GM23338 (cell line): ENCODE data around the gene FBXL4. TPM values are rescaled to one million over a fixed set of nuclear protein-coding genes. Genes with fewer than 3 reads are reported as not detected.

Source experiments
- ATAC-seq: fragments of 200-7000 bp; cut with Tn5 transposase; 3 replicates; pipeline ENCODE4 v1.9.1; 2020
- DNase-seq: peaks from one replicate; pipeline ENCODE4 v3.0.0-alpha.2; 2015; ENCODE audit warnings: low spot score
- H2AFZ ChIP-seq: fragments of 200-600 bp; sonication (generic); 2 replicates; pipeline ENCODE4 v1.8.0; 2016; ENCODE audit warnings: antibody characterized with exemption, mild to moderate bottlenecking, moderate library complexity
- H3F3A ChIP-seq: fragments of 200-600 bp; sonication (generic); replicated peaks from 2 replicates; pipeline ENCODE4 v1.8.0; 2017; ENCODE audit warnings: antibody characterized with exemption, mixed run types, low read depth
- H3K27ac ChIP-seq: fragments of 200-600 bp; sonication (generic); 2 replicates; pipeline ENCODE4 v1.6.1; 2016; ENCODE audit warnings: low read depth
- H3K27me3 ChIP-seq: fragments of 200-600 bp; sonication (generic); 2 replicates; pipeline ENCODE4 v1.8.0; 2016; ENCODE audit warnings: mild to moderate bottlenecking, mixed run types, moderate library complexity; ENCODE audit not compliant: insufficient read depth
- H3K36me3 ChIP-seq: fragments of 200-600 bp; sonication (generic); 2 replicates; pipeline ENCODE4 v1.8.0; 2016; ENCODE audit warnings: mild to moderate bottlenecking; ENCODE audit not compliant: insufficient read depth
- H3K4me1 ChIP-seq: fragments of 200-600 bp; sonication (generic); 2 replicates; pipeline ENCODE4 v1.8.0; 2016; ENCODE audit warnings: mild to moderate bottlenecking, moderate library complexity; ENCODE audit not compliant: insufficient read depth
- H3K4me2 ChIP-seq: fragments of 200-600 bp; sonication (generic); 2 replicates; pipeline ENCODE4 v1.7.1; 2017; ENCODE audit warnings: mixed run types
- H3K4me3 ChIP-seq: fragments of 200-600 bp; sonication (generic); 2 replicates; pipeline ENCODE4 v1.6.1; 2016; ENCODE audit warnings: mixed run types
- H3K79me2 ChIP-seq: fragments of 200-600 bp; sonication (generic); replicated peaks from 2 replicates; pipeline ENCODE4 v1.8.0; 2017; ENCODE audit warnings: mild to moderate bottlenecking; ENCODE audit not compliant: insufficient read depth
- H3K9me2 ChIP-seq: fragments of 200-600 bp; sonication (generic); 2 replicates; pipeline ENCODE4 v1.8.0; 2017; ENCODE audit not compliant: insufficient read depth
- H4K20me1 ChIP-seq: fragments of 200-600 bp; sonication (generic); replicated peaks from 2 replicates; pipeline ENCODE4 v1.8.0; 2017; ENCODE audit warnings: mild to moderate bottlenecking; ENCODE audit not compliant: insufficient read depth
- H3K27ac Mint-ChIP-seq: 2 replicates; pipeline ENCODE4 v1.8.0; 2020; ENCODE audit warnings: inconsistent platforms, mild to moderate bottlenecking, moderate library complexity, mixed read lengths
- H3K27me3 Mint-ChIP-seq: 3 replicates; pipeline ENCODE4 v1.8.0; 2022; ENCODE audit warnings: low read depth, mild to moderate bottlenecking, moderate library complexity, mixed read lengths, inconsistent platforms; ENCODE audit not compliant: insufficient read depth, poor library complexity
- H3K36me3 Mint-ChIP-seq: 3 replicates; pipeline ENCODE4 v1.8.0; 2021; ENCODE audit warnings: low read depth, mild to moderate bottlenecking, inconsistent platforms, moderate library complexity, mixed read lengths
- H3K4me1 Mint-ChIP-seq: 3 replicates; pipeline ENCODE4 v1.8.0; 2020; ENCODE audit warnings: mild to moderate bottlenecking, inconsistent platforms, mixed read lengths
- H3K4me3 Mint-ChIP-seq: 3 replicates; pipeline ENCODE4 v1.8.0; 2021; ENCODE audit warnings: moderate library complexity, mild to moderate bottlenecking, inconsistent platforms, mixed read lengths
- H3K9me3 Mint-ChIP-seq: 3 replicates; pipeline ENCODE4 v1.8.0; 2020; ENCODE audit warnings: moderate library complexity, mild to moderate bottlenecking, inconsistent platforms, mixed read lengths
- CREB1 ChIP-seq: fragments of 250-450 bp; sonication (Bioruptor Pico); IDR thresholded peaks from 2 replicates; pipeline ENCODE4 v1.5.0; 2020; ENCODE audit warnings: low read depth, mild to moderate bottlenecking, moderate library complexity
- CTCF ChIP-seq, 2 experiments: fragments of 200-600 bp in 1 of 2; sonication (generic) in 1 of 2; conservative IDR thresholded peaks; 2 replicates each; pipeline versions ENCODE4 v1.5.1 to v1.6.1; 2016 to 2017; ENCODE audit warnings: antibody characterized with exemption in 2 of 2, low read depth in 2 of 2, mild to moderate bottlenecking in 2 of 2, moderate library complexity in 1 of 2
- ETS1 ChIP-seq: IDR thresholded peaks from 2 replicates; pipeline ENCODE4 v1.6.1; 2016; ENCODE audit warnings: antibody characterized with exemption
- EZH2 ChIP-seq: fragments of 200-600 bp; sonication (generic); IDR thresholded peaks from one replicate; pipeline ENCODE4 v1.8.0; 2017; ENCODE audit warnings: antibody characterized with exemption, mild to moderate bottlenecking, low read depth; ENCODE audit not compliant: unreplicated experiment
- EZH2phosphoT487 ChIP-seq: fragments of 200-600 bp; sonication (generic); IDR thresholded peaks from one replicate; pipeline ENCODE4 v1.8.1; 2018; ENCODE audit warnings: antibody characterized with exemption; ENCODE audit not compliant: unreplicated experiment
- JUNB ChIP-seq: IDR thresholded peaks from one replicate; pipeline ENCODE4 v1.6.1; 2016; ENCODE audit warnings: antibody characterized with exemption; ENCODE audit not compliant: unreplicated experiment
- NANOG ChIP-seq: IDR thresholded peaks from 2 replicates; pipeline ENCODE4 v1.6.1; 2016; ENCODE audit warnings: antibody characterized with exemption, borderline replicate concordance
- POLR2AphosphoS5 ChIP-seq: IDR thresholded peaks from 2 replicates; pipeline ENCODE4 v1.6.1; 2016; ENCODE audit warnings: antibody characterized with exemption, low read depth
- REST ChIP-seq: IDR thresholded peaks from one replicate; pipeline ENCODE4 v1.6.1; 2018; ENCODE audit warnings: antibody characterized with exemption; ENCODE audit not compliant: unreplicated experiment
- STAT1 ChIP-seq: IDR thresholded peaks from one replicate; pipeline ENCODE4 v1.6.1; 2016; ENCODE audit warnings: antibody characterized with exemption; ENCODE audit not compliant: unreplicated experiment
- ZNF114 ChIP-seq: fragments of 250-450 bp; sonication (Bioruptor Pico); IDR thresholded peaks from 2 replicates; pipeline ENCODE4 v1.5.0; 2020; ENCODE audit warnings: mild to moderate bottlenecking, moderate library complexity
- ZNF331 ChIP-seq: fragments of 250-450 bp; sonication (Bioruptor Pico); IDR thresholded peaks from 2 replicates; pipeline ENCODE4 v1.5.0; 2020; ENCODE audit warnings: low read depth, mild to moderate bottlenecking, moderate library complexity
- ZNF462 ChIP-seq: fragments of 250-450 bp; sonication (Bioruptor Pico); IDR thresholded peaks from 2 replicates; pipeline ENCODE4 v1.5.0; 2020; ENCODE audit warnings: mild to moderate bottlenecking, moderate library complexity
- polyA plus RNA-seq: library from polyadenylated mRNA; unstranded; fragments of >200 nt; fragmentation: Nextera tagmentation; extraction: Ambion mirVana; gene quantifications from 2 replicates; pipeline ENCODE4 v1.2.1, GENCODE V29; 2016
- total RNA-seq: library from RNA; depleted of rRNA; stranded (reverse); fragments of >200 nt; shearing (Covaris generic); gene quantifications from 2 replicates; pipeline ENCODE4 v1.2.3, GENCODE V29; 2014

The FBXL4 gene
- total and polyA plus RNA-seq, 2 experiments from 2014 or later, result 8.5 to 23.4 TPM

GRCh38 chr6:98970469-98970868 lies 22.7 kb upstream of the FBXL4 start:
- TF ChIP-seq CREB1 (no peak), POLR2AphosphoS5 (no peak), ZNF462 (CRISPR knock-in tag) (no peak), JUNB (no peak), ETS1 (no peak), CTCF (conservative IDR thresholded peaks at IDR 0.05; ENCODE audit: low read depth in 2 of 2) (no peak), NANOG (no peak), EZH2 (no peak), REST (no peak), ZNF114 (no peak), STAT1 (no peak), EZH2phosphoT487 (no peak), ZNF331 (CRISPR knock-in tag) (no peak)
- H3K36me3 ChIP-seq, result no peaks in the 10 kb centered on the region
- Mint-ChIP-seq H3K4me1 (peaks cover 10% of the 10 kb centered on the region), H3K27me3 (peaks cover 2% of the 10 kb centered on the region), H3K36me3 (no peaks in the 10 kb centered on the region), H3K4me3 (no peak overlapping the region), H3K9me3 (no peaks in the 10 kb centered on the region; the same call in 2 of the 3 replicates), H3K27ac (no peak overlapping the region)
- H3K4me2 ChIP-seq, result no peak overlapping the region
- no peak overlapping the region for H2AFZ ChIP-seq
- no peaks in the 10 kb centered on the region for H4K20me1 ChIP-seq
- H3K9me2 ChIP-seq, result peaks cover 19% of the 10 kb centered on the region
- ATAC-seq (no peak), DNase-seq (no peak)
- H3K27me3 ChIP-seq, result no peaks in the 10 kb centered on the region
- no peaks in the 10 kb centered on the region for H3F3A ChIP-seq
- no peak overlapping the region for H3K27ac ChIP-seq
- H3K4me3 ChIP-seq, result no peak overlapping the region
- H3K4me1 ChIP-seq, result peaks cover 14% of the 10 kb centered on the region
- no peaks in the 10 kb centered on the region for H3K79me2 ChIP-seq
